ENCODE data around the gene CHSY1. TPM values are rescaled to one million over a fixed set of nuclear protein-coding genes. Genes with fewer than 3 reads are reported as not detected.
A peak's percentile ranks its signal among the peaks of the same experiment; 100 is the strongest.

The CHSY1 gene
- total and polyA plus RNA-seq, 2 of the 13 experiments (the other 11 are each of a cell fraction or from before 2014, with no cell fraction given): 13.3 to 13.7 TPM

DNA sequence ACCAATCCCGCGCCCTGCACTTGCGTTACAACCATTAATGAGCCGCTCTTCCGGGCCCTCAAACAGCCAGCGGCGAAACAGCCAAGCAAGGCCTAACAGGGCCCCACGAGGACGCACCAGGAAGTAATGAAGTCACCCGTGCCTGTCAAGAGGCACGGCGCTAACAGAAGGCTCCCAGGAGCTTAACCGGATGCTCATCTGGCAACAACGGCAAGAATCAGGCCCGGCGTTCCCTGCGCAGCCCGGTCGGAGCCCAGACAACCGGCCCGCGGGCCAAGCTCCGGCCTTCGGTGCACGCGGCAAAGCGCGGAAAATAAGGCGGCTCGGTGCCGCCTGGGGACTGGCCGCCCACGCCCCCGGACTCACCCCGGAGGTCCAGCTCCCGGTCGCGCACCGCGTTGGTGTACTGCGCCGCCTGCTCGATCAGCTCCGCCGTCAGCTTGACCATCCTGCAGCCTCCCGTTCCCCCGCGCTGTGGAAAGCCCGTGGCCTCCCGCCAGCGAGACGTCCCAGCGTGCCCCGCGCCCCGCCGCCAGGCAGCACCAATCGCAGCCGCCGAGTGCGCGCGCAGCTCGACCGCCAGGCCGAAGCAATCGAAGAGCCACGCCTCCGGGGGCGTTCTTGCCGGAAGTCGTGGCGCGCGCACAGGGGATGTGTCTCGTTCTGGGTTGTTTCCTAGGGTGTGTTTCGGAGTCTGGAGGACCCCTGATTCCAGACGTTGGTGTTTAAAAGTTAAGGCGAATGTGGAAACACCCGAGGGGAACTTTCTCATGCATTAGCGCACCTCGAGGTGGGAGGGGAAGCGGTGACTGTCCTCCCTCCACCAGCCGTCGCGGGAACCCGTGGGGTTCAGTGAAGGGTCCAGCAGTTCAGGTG lies 43.1 kb upstream of the CHSY1 start, which contains the start of gene SNRPA1 (continued):
- TF ChIP-seq, protein P1, sequence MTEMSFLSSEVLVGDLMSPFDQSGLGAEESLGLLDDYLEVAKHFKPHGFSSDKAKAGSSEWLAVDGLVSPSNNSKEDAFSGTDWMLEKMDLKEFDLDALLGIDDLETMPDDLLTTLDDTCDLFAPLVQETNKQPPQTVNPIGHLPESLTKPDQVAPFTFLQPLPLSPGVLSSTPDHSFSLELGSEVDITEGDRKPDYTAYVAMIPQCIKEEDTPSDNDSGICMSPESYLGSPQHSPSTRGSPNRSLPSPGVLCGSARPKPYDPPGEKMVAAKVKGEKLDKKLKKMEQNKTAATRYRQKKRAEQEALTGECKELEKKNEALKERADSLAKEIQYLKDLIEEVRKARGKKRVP (CRISPR knock-in tag; IDR thresholded peaks at IDR 0.05): peak in 1 of 2 experiments; percentile 70; a peak in 2 of 4 replicates
- TF ChIP-seq HMG20B (CRISPR knock-in tag; conservative IDR thresholded peaks at IDR 0.05) (no peak; the same call in none of the 2 replicates), JUNB (CRISPR knock-in tag; IDR thresholded peaks at IDR 0.05; ENCODE audit: borderline replicate concordance) (peak; percentile 60; the same call in 1 of the 2 replicates), ZNF644 (CRISPR knock-in tag; IDR thresholded peaks at IDR 0.05; ENCODE audit: low read depth) (no peak), IRX3 (CRISPR knock-in tag; IDR thresholded peaks at IDR 0.05; ENCODE audit: borderline replicate concordance, low read depth) (no peak), ZNF501 (CRISPR knock-in tag; IDR thresholded peaks at IDR 0.05) (peak; percentile 97), RXRA (CRISPR knock-in tag; IDR thresholded peaks at IDR 0.05) (peak; percentile 75), DR1 (CRISPR knock-in tag; IDR thresholded peaks at IDR 0.05) (peak; percentile 83), HDAC2 (CRISPR knock-in tag; IDR thresholded peaks at IDR 0.05) (peak; percentile 83), NONO (IDR thresholded peaks at IDR 0.05) (no peak), NONO (CRISPR knock-in tag; conservative IDR thresholded peaks at IDR 0.05) (peak; percentile 97), SALL2 (CRISPR knock-in tag; IDR thresholded peaks at IDR 0.05) (peak; percentile 95), NR1H2 (CRISPR knock-in tag; IDR thresholded peaks at IDR 0.05; ENCODE audit: borderline replicate concordance, low read depth) (peak; percentile 83; the same call in 1 of the 2 replicates), ZNF432 (CRISPR knock-in tag; IDR thresholded peaks at IDR 0.05; ENCODE audit: borderline replicate concordance) (0 out of 2 replicates have a peak, but pooled peaks have one; percentile 4), CREB1 (IDR thresholded peaks at IDR 0.05) (peak; percentile 44), CREB1 (CRISPR knock-in tag; IDR thresholded peaks at IDR 0.05) (no peak), JUND (CRISPR knock-in tag; IDR thresholded peaks at IDR 0.05) (no peak), GABPA (IDR thresholded peaks at IDR 0.05; ENCODE audit: low read depth, low read length) (peak; percentile 78), GABPA (CRISPR knock-in tag; IDR thresholded peaks at IDR 0.05; ENCODE audit: low read depth) (peak; percentile 89), EEA1 (CRISPR knock-in tag; IDR thresholded peaks at IDR 0.05; ENCODE audit: borderline replicate concordance) (0 out of 2 replicates have a peak, but pooled peaks have one; percentile 26), ZNF549 (CRISPR knock-in tag; IDR thresholded peaks at IDR 0.05) (no peak), ZNF256 (CRISPR knock-in tag; conservative IDR thresholded peaks at IDR 0.05) (no peak; the same call in 1 of the 2 replicates), EED (CRISPR knock-in tag; IDR thresholded peaks at IDR 0.05) (no peak), ELF3 (CRISPR knock-in tag; IDR thresholded peaks at IDR 0.05) (peak; percentile 88), ZKSCAN8 (CRISPR knock-in tag; IDR thresholded peaks at IDR 0.05; ENCODE audit: borderline replicate concordance) (peak; percentile 73; the same call in 1 of the 2 replicates), ZNF224 (CRISPR knock-in tag; IDR thresholded peaks at IDR 0.05) (peak; percentile 82; the same call in 1 of the 2 replicates), GTF2F1 (IDR thresholded peaks at IDR 0.05; ENCODE audit: low read length) (no peak)
- TF ChIP-seq, protein P2, sequence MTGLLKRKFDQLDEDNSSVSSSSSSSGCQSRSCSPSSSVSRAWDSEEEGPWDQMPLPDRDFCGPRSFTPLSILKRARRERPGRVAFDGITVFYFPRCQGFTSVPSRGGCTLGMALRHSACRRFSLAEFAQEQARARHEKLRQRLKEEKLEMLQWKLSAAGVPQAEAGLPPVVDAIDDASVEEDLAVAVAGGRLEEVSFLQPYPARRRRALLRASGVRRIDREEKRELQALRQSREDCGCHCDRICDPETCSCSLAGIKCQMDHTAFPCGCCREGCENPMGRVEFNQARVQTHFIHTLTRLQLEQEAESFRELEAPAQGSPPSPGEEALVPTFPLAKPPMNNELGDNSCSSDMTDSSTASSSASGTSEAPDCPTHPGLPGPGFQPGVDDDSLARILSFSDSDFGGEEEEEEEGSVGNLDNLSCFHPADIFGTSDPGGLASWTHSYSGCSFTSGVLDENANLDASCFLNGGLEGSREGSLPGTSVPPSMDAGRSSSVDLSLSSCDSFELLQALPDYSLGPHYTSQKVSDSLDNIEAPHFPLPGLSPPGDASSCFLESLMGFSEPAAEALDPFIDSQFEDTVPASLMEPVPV (CRISPR knock-in tag; IDR thresholded peaks at IDR 0.05): peak; percentile 57; the same call in 1 of the 2 replicates
- TF ChIP-seq, protein P3, sequence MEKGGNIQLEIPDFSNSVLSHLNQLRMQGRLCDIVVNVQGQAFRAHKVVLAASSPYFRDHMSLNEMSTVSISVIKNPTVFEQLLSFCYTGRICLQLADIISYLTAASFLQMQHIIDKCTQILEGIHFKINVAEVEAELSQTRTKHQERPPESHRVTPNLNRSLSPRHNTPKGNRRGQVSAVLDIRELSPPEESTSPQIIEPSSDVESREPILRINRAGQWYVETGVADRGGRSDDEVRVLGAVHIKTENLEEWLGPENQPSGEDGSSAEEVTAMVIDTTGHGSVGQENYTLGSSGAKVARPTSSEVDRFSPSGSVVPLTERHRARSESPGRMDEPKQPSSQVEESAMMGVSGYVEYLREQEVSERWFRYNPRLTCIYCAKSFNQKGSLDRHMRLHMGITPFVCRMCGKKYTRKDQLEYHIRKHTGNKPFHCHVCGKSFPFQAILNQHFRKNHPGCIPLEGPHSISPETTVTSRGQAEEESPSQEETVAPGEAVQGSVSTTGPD (CRISPR knock-in tag; IDR thresholded peaks at IDR 0.05): no peak

All from HepG2 (cell line).